C4-2B (cell line): ENCODE results near the gene OTOS.

Experiments used
- CTCF ChIP-seq: fragments of 450-650 bp; conservative IDR thresholded peaks from 2 replicates; pipeline ENCODE4 v1.5.1; 2017; ENCODE audit warnings: mild to moderate bottlenecking
- ZFX ChIP-seq: fragments of 450-650 bp; IDR thresholded peaks from 2 replicates; pipeline ENCODE4 v1.6.1; 2017

GRCh38 chr2:240172071-240172895 lies 31.8 kb upstream of the OTOS start:
- no peak for TF ChIP-seq CTCF
- no peak for TF ChIP-seq ZFX
